IPS-18c (cell line): ENCODE data around the gene TMPRSS11A.

Experiments used
- H3K4me3 ChIP-seq: 2 replicates; pipeline ENCODE4 v1.7.0; 2013; ENCODE audit warnings: low read depth, mild to moderate bottlenecking, low read length, moderate library complexity; ENCODE audit not compliant: insufficient read depth
- H3K9me3 ChIP-seq: one replicate; pipeline ENCODE4 v1.6.1; 2013; ENCODE audit warnings: mild to moderate bottlenecking, low read length, moderate library complexity; ENCODE audit not compliant: control insufficient read depth, insufficient read depth

Gene TMPRSS11A

GRCh38 chr4:67926485-67926884, 36.8 kb downstream of the TMPRSS11A start:
- H3K9me3 ChIP-seq, result no peaks in the 10 kb centered on the region
- H3K4me3 ChIP-seq, result no peak overlapping the region

- Histone ChIP-seq H3K9me3 (no peaks in the 10 kb centered on the region), H3K4me3 (no peak overlapping the region)
These were observed 40.6 kb downstream of the TMPRSS11A start for GRCh38 chr4:67922697-67923096.

- no peaks in the 10 kb centered on the region for H3K9me3 ChIP-seq
- no peak overlapping the region for H3K4me3 ChIP-seq
These were observed 44.9 kb downstream of the TMPRSS11A start for GRCh38 chr4:67918428-67918827.

- Histone ChIP-seq H3K4me3 (no peak overlapping the region), H3K9me3 (no peaks in the 10 kb centered on the region)
These were observed 47.8 kb downstream of the TMPRSS11A start for GRCh38 chr4:67915400-67915966.

GRCh38 chr4:67912080-67912479, 51.2 kb downstream of the TMPRSS11A start:
- no peak overlapping the region for H3K4me3 ChIP-seq
- no peaks in the 10 kb centered on the region for H3K9me3 ChIP-seq

GRCh38 chr4:67911638-67912037, 51.7 kb downstream of the TMPRSS11A start:
- no peaks in the 10 kb centered on the region for H3K9me3 ChIP-seq
- no peak overlapping the region for H3K4me3 ChIP-seq

GRCh38 chr4:67911141-67911540, 52.2 kb downstream of the TMPRSS11A start:
- H3K9me3 ChIP-seq, result no peaks in the 10 kb centered on the region
- no peak overlapping the region for H3K4me3 ChIP-seq

- Histone ChIP-seq H3K9me3 (no peaks in the 10 kb centered on the region), H3K4me3 (no peak overlapping the region)
These were observed 52.7 kb downstream of the TMPRSS11A start for GRCh38 chr4:67910585-67910905.

- Histone ChIP-seq H3K4me3 (no peak overlapping the region), H3K9me3 (no peaks in the 10 kb centered on the region)
These were observed 53.2 kb downstream of the TMPRSS11A start for GRCh38 chr4:67909905-67910584.

- H3K9me3 ChIP-seq, result no peaks in the 10 kb centered on the region
- H3K4me3 ChIP-seq, result no peak overlapping the region
These were observed 55.6 kb downstream of the TMPRSS11A start for GRCh38 chr4:67907650-67908049.

GRCh38 chr4:67899096-67899495, 64.2 kb downstream of the TMPRSS11A start:
- Histone ChIP-seq H3K4me3 (no peak overlapping the region), H3K9me3 (no peaks in the 10 kb centered on the region)

GRCh38 chr4:67897686-67898085, 65.6 kb downstream of the TMPRSS11A start:
- no peak overlapping the region for H3K4me3 ChIP-seq
- no peaks in the 10 kb centered on the region for H3K9me3 ChIP-seq

- Histone ChIP-seq H3K4me3 (no peak overlapping the region), H3K9me3 (no peaks in the 10 kb centered on the region)
These were observed 66.8 kb downstream of the TMPRSS11A start for GRCh38 chr4:67896421-67897065.

- Histone ChIP-seq H3K4me3 (no peak overlapping the region), H3K9me3 (no peaks in the 10 kb centered on the region)
These were observed 68.6 kb downstream of the TMPRSS11A start for GRCh38 chr4:67894659-67895058.

- H3K4me3 ChIP-seq, result no peak overlapping the region
- H3K9me3 ChIP-seq, result no peaks in the 10 kb centered on the region
These were observed 70.4 kb downstream of the TMPRSS11A start for GRCh38 chr4:67892905-67893304.

- Histone ChIP-seq H3K9me3 (no peaks in the 10 kb centered on the region), H3K4me3 (no peak overlapping the region)
These were observed 71.0 kb downstream of the TMPRSS11A start for GRCh38 chr4:67892253-67892652.

- no peak overlapping the region for H3K4me3 ChIP-seq
These were observed 71.6 kb downstream of the TMPRSS11A start for GRCh38 chr4:67891645-67892044.

GRCh38 chr4:67886281-67886680, 77.0 kb downstream of the TMPRSS11A start:
- Histone ChIP-seq H3K4me3 (no peak overlapping the region), H3K9me3 (no peaks in the 10 kb centered on the region)

More at GRCh38 chr4:67891645-67892044, 71.6 kb downstream of the TMPRSS11A start:
- H3K9me3 ChIP-seq, result no peaks in the 10 kb centered on the region
